NCI-H345 (cell line): ENCODE data around the gene SLC24A5.
A peak's percentile ranks its signal among the peaks of the same experiment; 100 is the strongest.

ENCODE experiments used
- DNase-seq: peaks from one replicate; lab custom pipeline; 2025; lab: John Stamatoyannopoulos, UW

The SLC24A5 gene

DNA sequence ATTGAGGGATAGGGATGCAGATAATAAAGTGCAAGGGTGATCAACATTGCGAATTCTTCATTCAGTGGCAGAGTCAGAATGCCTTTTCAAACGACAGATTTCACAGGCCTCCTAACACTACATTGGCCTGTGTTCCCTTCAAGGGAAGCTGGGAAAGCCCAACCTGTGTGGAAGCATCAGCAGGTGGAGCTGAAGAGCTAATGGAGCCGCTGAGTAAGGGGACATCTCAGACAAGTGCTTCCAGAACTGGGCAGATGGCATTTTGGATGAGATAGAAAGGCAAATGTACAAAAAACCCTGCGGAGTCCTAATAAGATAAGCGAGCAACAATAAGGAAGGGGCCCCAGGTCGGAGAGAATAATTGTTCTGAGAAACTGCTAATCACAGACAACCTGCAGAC, 8.5 kb upstream of the SLC24A5 start:
- peak; percentile 35 for DNase-seq

DNA sequence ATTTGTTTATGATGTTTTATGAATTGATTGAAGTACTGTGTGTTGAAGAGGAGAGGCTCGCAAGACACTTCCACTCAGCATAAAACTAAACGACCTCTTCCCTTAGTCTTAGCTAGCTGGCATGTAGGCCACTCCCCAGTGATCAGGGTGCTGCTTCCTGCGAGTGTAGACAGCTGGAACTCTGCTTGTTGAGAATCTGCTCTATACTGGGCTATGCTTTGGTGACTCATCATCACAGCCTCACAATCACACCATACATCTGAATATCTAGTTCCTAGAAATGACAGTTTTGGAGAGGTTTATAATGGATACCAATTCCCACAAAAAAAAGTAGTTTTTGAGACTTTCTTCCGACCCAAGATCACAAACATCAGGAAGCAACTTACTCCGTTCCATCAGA, 1.5 kb upstream of the SLC24A5 start:
- DNase-seq: no peak

DNA sequence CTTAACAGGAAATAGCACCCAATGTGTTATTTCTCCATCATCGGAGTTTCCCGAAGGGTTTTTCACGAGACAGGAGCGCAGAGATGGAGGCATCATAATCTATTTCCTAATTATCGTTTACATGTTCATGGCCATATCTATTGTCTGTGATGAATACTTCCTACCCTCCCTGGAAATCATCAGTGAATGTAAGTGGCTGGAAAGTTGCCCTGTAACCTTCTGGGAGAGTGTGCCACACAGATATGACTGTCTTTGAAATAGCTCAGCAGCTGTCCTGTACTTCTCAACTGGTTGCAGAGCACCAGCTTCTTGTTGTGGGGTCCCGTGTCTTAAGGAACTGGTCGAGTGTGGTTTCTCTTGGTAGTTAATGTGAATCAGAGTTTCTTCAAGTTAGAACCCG, 1.1 kb downstream of the SLC24A5 start:
- no peak for DNase-seq

DNA sequence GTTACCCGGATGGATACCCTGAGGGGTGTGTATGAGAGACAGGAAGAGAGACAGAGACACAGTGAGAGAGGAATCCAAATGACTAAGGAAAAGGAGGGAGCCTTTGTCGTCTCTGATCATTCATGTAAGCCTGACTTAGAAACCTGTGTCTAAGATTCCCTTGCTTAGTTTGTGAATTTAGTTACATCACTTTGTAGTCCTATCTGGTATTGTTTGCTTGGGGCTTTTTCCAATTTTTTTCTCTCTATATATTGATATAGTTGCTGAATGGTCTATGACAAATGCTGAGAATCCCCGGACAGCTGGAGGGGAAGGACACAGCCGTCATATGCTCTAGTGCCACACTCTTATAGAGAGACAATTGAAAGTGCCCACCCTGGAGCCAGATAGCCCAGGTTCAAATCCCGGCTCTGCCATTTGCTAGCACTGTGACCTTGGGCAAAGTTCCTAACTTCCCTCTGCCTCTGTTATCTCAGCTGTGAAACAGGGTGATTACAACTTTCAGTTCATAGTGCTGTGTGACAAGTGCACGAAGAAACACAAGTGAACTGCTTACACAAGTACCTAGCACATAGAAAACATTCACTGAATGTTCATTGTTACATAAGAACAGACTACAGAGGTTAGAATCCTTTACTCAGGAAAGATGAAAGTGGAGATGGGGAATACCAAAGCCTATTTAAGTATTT, 6.0 kb downstream of the SLC24A5 start:
- DNase-seq: no peak

DNA sequence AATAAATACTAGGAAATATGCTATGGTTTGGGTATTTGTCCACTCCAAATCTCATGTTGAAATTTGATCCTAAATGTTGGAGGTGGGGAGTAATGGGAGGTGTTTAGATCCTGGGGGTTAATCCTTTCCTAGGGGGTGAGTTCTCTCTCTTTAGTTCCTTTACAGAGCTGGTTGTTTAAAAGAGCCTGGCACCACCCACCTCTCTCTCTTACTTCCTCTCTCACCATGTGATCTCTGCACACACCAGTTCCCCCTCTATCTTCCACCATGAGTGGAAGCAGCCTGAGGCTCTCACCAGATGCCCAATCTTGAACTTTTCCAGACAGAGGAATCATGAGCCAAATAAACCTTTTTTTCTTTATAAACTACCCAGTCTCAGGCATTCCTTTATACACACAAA, 10.5 kb downstream of the SLC24A5 start:
- no peak for DNase-seq

DNA sequence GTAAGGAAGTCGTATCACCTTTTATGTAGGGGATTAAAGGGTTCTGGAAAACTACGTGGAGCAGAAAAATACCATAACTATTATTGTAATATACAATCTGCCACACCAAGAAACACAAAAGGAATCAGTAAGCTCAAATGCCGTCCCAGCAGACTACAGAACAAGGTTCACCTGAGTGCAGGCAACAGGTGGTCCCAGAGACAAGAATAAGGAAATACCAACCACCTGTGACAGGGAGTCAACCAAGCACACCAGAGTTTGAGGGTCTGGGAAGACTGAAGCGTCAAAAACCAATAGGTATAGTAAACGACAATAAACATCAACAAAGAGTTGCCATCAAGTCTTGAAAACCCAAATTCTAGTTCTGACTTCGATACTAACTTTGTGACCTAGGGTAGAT, 12.1 kb downstream of the SLC24A5 start:
- DNase-seq: no peak

DNA sequence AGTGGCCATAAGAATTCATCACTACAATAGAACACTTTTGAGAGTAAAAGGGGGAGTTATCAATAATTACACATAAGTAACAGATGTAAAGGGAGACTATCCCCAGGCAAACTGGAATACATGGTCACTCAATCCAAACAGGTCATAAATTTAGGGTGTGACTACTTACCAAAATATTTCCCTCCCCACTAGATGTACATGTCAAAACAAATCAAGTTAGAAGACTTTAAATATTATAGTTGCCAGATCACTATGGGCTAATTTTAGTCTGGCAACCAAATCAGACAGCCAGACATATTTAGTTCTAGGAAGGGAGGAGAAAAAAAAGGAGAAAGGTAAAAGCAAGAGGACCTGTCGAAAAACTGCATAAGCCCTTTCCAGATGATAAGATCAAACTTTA, 23.1 kb downstream of the SLC24A5 start:
- no peak for DNase-seq

DNA sequence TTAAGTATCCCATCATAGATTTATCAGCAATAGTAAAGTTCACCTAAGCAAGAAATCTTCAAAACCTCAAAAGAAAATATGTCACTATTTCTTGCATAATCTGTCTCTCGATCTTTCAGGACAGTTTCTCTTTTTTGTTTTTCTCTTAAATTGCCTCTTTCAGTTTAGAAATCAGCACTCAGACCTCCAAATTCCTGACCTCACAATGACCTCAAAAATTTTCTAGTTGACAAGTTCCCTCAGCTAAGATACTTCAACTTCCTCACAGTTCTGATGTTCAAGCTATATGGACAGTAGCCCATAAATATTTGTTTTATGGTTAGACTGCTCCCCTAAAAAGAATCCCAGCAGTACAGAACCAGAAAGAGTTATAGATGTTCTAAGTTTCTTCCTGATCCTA, 24.1 kb downstream of the SLC24A5 start:
- DNase-seq: no peak

DNA sequence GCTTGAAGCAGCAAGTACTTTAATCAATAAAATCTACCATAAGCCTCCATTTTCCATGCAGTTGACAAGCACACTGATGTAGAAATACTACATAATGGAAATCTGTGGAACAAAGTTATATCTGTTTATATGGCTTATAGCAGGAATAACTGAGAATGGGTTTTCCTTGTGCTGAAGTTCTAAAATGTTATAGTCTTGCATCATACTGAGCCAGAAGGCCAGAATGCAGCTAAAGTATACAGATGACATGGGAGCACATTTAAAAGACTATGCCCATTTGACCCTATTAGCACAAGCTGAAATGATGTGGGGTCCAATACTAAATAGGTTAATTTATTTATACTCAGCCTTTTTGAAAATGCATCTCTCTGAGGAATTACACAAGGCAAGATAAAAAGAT, 25.1 kb downstream of the SLC24A5 start:
- DNase-seq: no peak

DNA sequence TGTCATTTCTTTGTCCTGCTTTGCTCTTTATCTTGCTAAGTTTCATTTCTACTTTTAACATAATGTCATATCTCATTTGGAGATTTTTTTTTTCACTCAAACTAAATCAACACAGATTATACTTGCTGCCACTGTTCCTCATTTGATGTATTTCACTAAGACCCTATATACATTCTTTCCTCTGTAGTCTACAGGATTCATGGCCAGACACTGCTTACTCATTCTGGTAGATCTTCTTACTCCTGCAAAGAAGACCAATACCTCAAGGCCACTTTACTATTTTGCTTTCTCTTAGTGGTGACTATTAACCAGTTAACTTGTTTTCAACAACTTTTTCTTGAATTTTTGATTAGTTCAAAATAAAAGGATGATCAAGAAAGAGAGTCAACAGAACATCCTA, 26.6 kb downstream of the SLC24A5 start:
- DNase-seq: no peak

DNA sequence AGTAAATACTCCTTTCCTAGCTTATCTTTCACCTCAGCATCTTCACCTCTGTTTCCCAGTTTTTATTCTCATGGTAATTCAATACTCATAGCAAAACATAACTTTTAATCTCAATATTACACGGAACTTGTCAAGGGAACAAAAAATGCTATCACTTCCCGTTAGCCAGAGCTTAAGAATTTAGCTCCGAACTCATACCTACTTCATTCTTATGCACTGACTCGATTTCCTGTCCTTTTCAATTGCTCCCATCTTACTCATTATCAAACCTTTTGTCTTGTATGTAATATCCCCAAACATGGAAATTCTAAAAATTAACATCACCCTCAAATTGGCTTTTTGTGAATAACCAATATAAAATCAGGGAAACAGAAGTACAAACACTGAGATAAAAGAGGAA, 29.1 kb downstream of the SLC24A5 start:
- no peak for DNase-seq

DNA sequence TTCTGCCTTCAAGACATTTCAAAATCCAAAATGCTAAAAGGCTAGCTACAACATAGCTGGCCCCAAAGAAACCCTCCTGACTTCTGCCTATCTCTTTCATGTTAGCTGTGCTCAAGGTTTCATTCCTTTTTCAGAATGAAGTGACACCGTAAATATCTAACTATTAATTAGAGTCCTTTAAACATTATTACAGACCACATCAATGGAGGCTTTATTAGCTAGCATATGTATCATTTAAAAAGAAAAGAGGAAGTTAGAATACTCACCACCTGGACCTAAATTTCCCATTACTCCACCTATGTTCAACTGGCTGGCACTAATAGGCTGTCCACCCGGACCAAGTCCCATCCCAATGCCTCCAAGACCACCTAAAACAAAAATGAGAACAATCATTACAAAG, 32.7 kb downstream of the SLC24A5 start:
- no peak for DNase-seq

DNA sequence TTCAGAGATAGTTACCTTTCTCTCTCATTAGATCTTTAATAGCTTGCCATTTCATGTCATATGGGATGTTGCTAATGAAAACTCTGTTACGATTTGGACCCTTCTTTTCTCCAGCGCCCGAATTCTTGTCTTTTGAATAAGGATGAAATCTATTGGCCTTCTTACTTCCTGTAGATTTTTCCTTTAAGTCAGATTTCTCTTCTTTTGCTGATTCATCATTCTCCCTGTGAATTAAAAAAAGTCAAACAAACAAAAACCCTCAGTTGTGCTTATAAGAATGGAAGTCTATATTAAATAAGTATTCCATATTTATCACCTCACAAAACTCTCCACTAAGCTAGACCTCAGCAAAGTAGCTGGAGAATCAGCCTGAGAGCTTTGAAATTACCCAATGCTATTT, 47.8 kb downstream of the SLC24A5 start:
- no peak for DNase-seq

DNA sequence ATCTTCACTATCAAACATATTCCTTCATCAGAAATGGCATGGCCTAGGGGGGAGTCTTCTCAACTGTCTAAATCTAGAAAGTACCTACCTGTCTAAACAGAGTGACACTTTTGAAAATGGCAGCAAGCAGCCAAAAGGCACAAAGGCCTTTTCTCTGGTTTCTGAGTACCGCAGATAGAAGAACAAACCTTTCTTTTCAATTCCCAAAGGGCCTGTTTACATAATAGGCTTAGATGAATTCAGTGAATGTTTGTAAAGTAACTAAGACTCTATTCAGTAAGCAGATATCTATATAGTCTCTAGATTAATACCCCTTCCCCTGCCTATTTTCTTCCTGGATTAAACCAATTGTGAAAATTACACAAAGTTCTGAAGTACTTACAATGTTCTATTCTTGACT, 50.2 kb downstream of the SLC24A5 start:
- peak; percentile 67 for DNase-seq

DNA sequence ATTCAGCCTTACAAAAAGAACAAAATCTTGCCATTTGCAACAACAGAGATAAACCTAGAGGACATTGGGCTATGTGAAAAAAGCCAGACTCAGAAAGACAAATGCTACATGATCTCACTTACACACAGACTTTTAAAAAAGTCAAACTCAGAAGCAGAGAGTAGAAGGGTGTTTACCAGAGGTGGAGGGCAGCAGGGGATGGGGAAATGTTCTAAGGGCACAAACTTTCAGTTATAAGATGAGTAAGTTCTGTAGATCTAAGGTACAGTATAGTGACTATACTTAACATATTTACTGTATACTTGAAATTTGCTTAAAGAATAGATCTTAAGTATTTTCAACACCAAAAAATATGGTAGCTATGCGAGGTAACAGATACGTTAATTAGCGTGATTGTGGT, 54.3 kb downstream of the SLC24A5 start:
- no peak for DNase-seq

DNA sequence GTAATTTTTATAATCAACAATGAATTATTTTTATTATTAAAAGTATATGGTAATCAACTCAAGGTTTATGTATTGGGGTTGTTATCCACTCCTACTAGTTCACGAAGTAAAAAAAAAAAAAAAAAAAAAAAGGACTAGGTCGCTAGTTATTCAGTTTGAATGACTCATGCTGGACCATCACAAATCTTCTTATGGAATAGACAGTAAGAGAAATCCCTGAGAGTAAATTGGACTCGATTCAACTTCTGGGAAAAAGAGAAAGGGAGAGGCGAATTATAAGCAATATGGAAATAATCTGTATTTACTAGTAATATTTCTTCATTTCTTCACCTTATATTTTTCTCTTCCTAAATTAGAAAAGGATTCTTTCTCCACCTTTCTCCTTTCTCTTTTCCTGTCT, 55.3 kb downstream of the SLC24A5 start:
- no peak for DNase-seq

DNA sequence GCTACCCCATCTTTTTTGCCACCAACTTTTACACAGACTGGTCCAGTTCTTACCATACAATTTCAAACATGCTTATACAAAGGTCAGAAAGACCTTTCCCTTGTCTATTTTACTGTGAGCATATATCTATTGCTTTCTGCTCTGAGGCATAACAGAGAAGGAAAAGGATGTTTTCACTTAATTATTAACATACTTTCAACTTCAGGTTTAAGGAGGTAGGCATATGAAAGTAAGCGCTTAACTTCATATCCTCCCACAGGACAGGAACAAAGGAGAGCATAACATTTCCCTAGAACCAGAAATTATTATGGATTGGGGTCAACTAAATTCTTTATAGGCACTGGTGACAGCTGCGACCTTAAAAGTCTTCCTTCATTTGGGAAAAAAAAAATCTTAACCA, 56.2 kb downstream of the SLC24A5 start:
- no peak for DNase-seq

DNA sequence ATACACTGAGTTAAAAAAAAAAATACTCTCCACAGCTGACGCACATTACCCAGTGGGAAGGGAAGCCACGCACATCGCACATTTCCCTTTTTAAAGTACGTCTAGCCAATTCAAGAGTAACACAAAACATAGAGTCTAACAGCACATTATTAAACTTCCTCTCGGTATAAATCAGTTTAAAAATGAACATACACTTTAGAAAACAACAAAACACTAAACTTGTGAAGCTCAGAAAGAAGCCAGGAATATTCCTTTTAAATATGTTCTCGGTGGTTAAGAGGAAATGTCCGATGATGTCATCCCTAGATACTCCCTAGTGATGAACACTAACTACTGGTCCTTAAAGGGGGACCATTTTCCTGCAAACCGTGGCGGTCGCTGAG, 56.6 kb downstream of the SLC24A5 start:
- DNase-seq: no peak

DNA sequence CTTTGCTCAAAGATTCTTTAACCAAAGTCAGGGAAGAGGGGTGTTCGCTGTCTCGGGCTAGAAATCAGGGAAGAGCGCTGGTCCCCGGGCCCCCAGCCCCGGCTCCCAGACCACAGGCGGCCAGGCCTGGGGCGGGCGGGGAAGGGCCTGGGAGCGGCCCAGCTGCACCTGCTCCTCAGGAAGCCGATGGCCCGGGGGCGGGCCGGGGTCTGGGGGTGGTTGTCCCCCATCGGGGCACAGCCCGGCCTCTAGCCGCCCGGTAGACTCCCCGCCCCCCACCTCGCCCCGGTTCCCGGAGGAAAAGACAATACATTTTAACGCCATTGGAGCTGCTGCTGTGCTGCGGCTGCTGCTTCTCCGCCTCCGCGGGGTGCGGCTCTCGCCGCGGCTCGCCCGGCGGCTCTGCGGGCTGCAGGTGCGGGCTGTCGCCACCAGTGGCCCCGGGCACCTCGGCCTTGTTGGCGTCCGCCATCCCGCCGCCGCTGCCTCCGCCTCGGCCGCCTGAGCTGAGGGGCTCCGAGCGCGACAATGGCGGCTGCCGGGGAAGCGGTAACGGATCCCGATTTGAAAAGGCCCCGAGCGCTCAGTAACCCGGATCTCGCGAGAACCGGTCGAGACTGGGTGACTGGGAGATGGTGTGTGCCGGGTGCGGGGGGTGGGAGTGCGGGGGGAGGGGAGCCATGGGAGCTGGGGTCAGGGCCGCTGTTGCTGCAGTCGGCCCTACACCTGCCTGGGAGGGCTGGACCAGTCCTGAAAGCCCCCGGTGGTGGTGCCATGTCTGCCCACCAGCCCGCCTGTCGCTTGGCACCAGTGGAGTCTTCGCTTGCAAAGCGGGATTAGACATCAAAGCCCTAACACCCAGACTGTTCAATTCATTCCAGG, 57.2 kb downstream of the SLC24A5 start, which contains the start of gene MYEF2:
MYEF2 (minus strand) TSS at position 530 of the 882 bp plus-strand sequence; CDS start at position 472, 58 bp downstream.
- DNase-seq: peak; percentile 79

DNA sequence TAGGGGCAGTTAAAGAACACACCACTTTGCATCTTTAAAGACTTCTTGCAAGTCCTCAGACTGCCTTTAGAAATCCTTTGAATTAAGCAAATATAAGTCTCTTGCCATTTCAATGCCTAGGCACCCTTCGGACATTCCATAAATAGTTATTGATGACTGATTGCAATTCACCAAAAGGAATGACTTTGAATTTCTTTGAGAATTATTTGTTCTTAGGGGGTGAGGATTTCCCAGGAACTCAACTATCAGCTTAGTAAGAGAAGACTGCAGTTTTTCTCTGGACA, 57.8 kb downstream of the SLC24A5 start:
- no peak for DNase-seq

DNA sequence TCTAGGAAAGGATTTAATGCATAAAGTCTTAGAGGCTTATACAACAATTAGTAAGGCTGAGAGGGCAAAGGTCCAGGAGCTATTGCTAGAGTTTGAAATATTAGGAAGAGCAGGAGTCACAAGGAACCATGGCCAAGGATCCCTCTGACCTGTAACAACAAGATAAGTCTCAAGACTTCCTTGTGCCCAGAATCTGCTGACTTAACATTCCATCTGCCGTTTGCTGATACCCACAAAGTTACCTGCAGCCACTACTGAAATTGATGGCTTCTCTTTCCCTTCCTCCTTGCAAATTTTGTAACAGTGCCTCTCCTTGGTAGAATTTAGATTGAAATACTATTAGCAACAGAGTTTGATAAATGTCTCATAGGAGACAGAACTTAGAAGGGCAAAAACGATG, 62.0 kb downstream of the SLC24A5 start:
- DNase-seq: no peak

DNA sequence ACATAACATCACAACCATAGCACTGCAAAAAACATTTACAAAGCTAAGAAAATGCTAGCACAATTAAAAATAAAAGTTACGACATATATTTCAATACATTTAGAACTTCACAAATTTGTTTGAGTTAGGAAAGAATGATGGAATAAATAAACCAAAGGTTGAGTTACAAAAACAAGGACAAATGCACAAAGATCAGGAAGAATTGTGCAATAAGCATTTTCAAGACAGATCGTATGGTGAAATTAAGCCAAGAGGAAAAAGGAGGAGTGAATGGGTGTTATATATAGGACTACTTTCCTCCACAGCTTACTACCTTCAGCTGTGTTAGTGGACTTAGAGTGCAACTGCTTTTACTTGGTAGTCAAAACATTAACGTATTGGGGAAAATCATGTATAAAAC, 64.7 kb downstream of the SLC24A5 start:
- no peak for DNase-seq

DNA sequence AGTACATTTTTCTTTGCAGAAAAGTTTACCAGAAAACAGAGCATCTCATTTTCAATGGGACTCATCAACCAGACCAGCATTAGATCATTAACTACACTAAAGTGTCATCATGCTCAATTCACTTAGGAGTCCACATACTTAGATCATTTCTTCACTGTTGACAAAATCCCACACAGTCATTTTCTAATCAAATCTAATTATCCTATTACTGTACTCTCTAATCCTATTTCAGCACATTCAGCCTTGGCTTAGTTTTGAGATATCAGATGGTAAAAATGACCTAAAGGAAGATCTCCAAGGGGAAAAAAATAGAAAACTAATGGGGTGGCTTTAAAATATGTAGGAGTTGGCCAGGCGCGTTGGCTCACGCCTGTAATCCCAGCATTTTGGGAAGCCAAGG, 65.5 kb downstream of the SLC24A5 start:
- no peak for DNase-seq
